GM19324 (cell line): ENCODE results near the gene MYH9.

Experiments
- ATAC-seq: cut with Tn5 transposase; IDR thresholded peaks from one replicate; pipeline ENCODE4 v1.9.1; 2021; ENCODE audit warnings: mild to moderate bottlenecking, moderate library complexity; ENCODE audit not compliant: unreplicated experiment, low FRiP score

MYH9 gene

DNA sequence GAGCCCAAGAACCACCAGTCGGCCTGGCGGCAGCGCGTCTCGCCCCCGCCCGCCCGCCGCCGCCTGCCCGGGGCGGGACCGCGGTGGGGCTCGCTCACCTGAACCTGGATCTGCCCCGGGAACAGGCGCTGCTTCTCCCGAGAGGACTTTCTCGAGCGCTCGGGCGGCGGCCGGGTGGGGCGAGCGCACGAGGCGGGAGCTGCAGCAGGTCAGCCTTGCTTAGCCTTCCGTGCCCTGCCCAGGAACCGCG is 133 bp downstream of the MYH9 start:
- no peak for ATAC-seq

DNA sequence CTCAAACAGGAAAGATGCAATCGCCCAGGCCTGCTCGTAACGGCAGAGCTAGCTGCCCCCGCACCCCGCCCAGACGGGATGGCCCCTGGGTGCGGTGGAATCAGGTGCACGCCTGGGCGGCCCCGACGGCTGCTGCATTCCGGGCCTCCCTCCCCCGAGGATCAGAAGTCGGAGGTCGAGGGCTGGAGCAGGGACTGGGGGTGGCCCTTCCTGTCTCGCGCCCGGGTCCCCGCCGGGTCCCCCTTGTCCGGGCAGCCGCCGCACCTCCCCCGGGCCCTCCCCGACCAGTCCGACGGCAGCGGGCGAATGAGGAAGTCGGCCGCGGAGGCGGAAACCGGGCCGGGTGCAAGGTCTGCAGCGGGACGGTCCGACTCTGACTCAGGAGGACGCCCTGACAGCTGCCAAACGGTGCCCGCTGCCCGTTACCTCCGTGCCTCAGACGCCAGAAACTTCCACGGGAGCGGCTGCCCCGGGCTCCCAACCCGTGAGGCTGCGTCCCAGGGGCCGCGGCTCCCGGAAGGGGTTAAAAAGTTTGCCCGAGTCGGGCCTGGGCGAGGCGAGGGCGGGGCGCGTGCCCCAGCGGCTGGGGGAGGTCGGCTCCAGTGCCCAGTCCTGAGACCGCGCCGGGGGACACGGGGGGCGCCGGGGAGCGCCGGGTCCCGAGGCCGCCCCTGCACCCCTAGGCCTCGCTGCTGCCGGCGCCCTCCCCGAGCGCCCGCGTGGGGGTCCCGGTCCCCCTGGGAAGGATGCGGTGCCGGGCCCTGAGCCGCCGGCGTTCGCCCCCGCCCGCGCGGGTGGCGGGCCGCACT is 663 bp downstream of the MYH9 start:
- ATAC-seq: peak; percentile 23

DNA sequence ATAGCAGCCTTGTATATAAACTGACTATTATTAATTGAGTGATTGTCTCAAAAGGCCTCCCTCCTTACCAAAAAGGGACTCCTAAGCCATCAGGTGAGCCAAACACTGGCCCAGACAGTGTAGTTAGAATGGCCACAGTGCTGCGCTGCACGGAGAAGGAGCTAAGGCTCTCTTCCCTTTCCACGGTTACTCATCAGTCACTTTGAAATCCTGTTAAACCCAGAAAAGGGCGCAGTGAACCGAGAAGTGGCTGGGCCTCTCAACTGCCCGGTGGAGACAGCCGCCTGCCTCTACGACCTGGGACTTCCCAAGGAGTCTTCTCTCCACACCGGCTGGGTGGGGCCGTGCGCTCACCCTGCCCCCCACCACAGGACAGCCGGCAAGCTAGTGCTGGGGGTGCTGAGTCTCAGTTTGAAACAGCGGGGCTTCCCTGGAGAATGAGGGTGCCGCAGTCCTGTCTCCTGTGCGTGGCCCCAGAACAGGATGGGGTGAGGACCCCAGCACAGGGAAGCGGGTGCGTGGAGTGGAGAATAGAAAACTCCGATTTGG is 1.3 kb downstream of the MYH9 start:
- peak; percentile 2 for ATAC-seq

DNA sequence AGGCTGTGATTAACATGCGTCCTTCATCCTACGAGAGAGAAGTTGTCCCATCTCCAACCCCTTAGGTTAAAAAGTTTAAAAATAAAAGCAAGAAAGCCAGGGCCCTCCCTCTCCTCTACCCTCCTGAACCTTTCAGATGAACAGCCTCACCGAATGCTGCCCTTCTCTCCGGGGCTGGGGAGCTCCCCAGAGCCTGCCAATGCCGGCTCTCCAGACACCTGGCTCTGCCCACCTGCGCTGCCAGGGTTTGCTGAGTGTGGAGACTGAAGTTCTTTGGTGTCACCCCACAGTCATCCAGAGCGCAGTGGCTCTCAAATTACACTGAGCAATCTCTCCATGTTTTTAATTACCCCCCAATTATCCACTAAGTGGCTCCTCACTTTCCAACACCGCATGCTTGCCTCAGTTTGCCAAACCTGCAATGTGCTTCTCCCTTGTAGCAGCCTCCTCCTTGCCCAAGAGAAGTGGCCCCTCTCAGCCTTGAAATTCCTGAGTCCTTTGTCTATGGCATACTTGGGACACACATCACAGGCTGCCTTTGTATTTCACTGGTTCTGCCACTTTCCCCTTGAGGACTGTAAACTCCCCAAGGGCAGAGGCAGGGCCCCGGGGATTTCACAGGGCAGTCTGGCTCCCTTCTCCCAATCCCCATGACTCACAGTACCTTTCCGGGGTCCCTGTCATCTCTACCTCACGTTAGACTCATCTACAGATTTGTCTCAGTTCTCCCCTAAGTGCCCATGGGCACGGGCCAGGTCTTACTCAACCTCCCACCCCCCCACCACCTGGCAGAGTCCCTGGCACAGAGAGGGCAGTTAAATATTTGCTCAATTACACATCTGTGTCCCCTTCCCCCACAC is 2.0 kb downstream of the MYH9 start:
- ATAC-seq: no peak

DNA sequence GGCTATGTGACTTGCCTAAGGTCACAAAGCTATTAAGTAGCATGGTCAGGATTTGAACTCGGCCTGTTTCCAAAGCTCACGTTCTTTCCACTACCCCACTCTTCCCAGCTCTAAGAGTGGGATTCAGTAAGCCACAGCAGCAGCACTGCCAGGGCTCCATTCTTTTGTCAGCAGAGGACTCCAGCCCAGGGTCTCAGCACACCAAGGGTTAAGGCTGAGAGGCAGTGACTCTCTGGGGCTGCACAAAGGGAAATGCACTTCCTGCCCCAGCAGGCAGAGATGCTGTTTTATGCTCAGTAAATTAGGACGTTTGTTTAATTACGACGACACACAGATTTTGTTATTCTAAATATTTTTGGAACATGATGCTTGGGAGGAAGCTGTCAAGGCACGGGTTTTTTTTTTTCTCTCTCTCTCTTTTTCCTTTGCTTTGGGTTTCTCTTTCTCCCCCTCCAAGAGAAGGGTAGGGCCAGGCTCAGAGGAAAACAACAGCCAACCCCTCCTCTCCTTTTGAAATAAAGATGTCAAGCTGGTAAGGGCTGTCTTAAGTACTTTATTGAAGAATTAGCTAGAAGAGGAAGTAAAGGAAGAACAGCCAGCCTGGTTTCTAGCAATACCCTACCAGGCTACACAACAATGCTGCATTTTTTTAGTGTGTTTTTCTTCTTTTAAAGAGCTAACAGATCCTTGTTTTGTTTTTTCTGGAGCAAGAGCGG is 2.8 kb downstream of the MYH9 start:
- no peak for ATAC-seq

DNA sequence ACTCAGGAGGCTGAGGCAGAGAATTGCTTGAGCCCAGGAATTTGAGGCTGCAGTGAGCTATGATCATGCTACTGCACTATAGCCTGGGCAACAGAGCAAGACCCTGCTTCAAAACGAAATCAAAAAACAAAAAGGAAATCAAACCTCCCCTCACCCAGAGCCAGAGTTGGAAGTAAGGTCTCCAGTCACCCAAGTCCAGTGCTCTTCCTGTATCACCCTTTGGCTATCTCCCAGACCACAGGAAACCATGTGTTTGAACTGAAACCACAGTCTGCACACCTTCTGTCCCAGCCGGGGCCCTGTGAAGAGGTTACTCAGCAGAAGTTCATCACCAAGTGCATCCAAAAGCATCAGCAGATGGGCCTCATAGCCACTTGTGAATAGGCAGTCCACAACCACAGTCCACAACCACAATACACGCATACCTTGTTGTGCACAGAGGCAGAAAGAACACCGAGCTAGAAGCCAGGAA is 4.6 kb downstream of the MYH9 start:
- ATAC-seq: no peak

DNA sequence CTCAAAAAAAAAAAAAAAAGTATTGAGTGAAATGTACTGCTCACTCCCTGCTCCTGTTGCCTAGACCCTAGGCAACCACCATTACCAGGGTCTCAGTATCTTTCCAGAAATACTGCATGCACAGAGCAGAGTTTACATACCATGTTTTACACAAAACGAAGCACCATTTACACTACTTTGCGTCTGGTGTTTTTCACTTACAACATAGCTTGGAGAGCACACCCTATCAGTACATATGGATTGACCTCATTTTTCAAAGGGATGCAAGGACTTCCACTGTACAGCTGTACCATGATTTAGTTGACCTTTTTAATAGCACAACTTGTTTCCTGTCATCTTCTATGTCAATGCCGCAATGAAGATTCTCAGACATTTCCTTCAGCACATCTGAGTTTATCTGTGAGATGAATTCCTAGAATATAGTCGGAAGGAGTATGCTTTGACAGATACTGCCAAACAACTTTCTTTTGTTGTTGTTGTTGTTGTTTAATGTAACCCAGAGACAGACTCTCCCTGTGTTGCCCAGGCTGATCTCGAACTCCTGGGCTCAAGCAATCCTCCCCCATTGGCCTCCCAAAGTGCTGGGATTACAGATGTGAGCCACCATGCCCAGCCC is 6.1 kb downstream of the MYH9 start:
- no peak for ATAC-seq

DNA sequence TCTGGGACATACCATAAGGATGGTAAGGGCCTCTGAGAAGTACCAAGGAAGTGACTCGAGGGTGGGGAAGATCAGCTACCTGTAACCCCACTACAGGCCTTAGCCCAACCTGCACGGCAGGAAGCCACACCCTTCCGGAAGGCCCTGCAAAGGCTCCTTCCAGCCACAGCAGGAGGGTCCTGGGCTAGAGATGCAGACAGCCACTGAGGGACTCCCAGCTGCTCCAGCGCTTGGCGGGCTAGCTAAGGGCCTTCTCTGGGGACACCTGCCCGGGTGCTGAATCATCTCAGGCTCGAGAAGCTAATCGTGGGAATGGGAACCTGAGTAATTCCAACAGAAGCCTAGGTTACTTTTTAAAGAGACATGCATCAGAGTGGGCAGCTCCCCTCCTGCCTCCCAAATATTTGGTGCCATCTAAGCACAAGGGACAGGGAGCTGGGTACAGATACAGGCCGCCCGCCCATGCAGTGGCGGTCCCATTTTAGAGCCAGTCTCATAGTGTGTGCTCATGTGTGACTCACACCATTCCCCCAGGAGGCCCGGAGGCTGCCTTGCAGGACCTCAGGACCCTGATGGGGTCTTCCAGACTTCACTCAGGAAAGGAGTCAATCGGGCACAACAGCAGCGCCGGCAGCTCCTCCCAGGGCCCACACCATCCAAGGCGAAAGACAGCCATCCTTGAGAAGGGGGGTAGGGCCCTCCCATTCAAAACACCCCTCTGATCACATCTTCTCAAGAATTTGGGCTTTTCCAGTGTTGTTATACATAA is 8.0 kb downstream of the MYH9 start:
- no peak for ATAC-seq

DNA sequence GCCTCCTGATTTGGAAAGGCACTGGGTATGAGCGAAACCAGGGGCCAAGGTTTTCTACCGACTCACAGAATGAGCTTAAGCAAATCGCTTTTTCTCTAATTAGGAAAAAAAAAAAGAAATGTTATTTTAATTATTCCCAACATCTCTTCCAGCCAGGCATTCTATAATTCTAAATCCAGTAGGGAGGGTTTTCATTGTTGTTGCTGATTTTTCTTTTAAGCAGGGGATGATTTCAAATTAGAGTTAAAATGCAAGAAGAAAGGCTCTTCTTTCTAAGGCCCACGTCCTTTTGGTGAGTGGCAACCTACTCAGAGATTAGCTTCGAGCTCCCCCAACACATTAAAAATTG is 8.9 kb downstream of the MYH9 start:
- no peak for ATAC-seq

DNA sequence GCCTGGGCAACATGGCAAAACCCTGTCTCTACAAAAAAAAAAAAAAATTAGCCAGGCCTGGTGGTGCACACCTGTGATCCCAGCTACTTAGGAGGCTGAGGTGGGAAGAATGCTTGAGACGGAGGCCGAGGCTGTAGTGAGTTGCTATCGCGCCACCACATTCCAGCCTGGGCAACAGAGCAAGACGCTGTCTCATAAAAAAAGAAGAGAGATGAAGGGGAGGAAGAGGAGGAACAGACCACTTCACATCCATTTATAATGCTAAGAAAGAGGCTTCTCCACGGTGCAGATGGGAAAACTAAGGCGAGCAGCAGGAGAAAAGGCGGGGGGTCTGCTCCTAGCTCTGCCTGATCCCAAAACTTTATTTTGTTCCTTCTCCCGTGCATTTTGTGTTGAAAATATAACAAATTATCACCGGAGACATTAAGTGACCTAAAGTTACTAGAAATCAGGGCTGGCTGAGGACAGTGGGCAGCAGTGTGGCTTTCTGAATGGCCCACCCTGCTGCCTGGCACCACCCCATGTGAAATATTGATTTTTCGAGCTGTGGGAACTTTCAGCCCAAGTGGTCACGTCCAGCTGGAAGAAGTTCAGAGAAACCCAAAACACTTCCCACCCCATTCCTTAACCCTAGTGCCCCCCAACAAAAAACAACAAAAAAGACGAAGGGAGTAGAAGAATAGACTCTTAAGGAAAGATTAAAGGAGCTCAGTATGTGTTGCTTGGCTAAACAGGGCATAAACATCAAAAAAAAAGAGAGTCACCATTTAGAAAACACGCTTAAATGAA is 9.5 kb downstream of the MYH9 start:
- ATAC-seq: no peak

DNA sequence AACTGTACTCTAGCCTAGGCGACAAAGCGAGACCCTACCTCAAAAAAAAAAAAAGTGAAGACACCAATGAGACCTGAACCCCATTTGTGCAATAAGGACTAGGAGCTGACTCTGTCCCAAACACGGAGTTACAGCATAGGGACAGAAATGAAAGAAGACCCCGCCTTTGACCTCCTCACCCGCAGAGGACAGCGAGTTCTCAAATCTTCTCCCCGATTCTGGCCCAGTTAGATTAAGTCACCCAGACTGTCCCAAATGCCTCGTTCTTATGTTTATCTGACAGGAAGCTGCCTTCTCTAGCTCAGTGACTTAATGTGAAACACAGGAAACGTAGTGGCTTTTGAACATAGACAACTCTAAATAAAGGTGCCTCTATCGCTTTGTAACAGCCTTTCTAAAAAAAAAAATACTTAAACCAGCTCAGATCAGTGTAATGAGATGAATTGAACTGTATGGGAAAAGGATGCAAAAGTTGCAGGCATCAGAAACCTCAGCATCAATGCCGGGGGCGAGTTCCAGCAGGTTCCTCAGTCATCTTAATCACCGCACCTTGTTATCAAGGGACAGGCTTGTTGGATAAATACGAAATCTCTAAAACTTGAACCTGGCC is 10.6 kb downstream of the MYH9 start:
- ATAC-seq: no peak

DNA sequence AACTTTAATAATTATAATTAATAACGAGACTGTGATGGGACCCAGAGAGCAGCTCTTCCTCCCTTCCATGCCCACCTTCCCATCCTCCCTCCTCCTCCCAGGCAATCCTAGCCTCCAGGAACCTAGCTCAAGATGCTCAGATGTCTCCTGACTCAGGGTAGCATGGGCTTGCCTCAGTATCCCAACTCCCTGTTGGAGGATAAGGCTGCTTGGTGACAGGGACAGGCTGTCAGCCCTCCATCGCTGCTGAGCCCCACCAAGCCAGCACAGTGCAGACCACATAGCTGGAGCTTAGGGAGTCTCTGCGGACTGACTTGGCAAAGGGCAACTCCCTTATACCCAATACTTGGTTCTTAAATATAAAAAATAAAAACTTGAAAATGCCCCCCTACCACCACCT is 11.5 kb downstream of the MYH9 start:
- ATAC-seq: no peak

DNA sequence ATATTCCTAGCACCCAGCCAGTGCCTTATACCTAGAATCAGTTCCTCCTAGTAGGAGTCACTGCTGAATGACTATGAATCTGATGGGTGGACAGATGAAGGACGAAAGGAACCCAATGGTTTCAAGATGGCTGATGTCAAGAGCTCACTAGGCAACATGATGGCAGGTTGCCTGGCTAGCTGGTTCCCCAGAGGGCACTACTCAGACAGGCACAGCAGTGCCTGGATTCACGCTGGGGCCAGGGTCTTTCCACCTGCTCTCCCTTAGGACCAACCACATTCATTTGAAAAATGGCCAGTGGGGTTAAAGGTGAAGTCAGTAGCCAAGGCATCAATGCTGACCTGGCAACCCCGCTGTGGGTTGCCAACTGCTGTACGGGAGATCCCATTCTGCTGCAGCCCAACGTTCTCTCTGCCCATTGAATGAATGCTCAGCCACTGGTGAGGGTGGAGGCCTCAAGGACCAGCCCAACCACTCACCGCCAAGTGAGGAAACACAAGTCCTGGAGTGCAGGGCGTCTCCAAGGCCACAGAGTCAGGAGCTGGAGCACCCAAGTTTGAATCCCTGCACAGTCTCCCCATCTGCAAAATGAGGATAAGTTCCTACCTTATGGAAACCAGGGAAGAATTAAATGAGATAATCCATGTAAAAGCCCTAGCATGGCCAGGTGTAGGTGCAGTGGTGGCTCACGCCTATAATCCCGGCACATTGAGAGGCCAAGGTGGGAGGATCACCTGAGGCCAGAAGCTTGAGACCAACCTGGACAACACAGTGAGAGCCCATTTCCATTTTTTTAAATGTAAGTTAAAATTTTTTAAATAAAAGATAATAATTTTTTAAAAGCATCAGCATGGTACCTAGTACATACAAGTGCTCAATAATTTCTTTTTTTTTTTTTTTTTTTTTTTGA is 12.4 kb downstream of the MYH9 start:
- no peak for ATAC-seq

DNA sequence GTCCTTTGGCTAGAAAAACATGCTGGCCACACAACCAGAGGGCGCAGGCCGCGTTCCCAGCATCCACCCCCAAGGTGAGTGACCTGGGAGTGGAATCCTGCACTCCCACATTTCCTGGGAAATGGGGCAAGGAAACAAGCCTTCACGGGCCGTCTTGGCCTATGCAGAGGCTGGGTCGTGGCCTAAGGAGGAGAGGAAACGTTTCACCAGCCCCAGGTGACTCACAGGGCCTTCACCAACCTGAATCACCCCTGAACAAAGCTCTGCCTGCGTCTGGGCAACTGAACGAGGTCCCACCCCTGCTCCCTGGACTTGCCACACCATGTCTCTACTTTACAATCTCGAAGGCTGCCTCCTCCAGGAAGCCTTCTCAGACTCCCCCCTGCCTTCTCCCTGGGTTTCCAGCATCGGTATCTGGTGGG is 13.2 kb downstream of the MYH9 start:
- no peak for ATAC-seq

DNA sequence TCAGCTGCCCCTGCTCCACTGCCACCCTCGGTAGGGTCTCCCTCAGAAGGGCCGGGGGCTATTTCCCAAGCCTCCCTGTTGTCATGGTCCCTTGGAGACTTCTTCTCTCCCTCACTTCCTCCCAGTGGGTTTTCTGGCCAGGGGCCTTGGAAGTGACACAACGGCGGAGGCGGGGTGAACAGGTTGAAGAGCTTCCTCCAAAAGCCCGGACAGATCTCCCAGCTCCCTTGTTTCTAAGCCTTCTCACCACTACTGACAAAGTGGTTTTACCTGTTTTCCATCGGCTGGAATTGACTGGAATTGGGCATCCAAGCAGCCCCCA is 14.5 kb downstream of the MYH9 start:
- ATAC-seq: no peak

DNA sequence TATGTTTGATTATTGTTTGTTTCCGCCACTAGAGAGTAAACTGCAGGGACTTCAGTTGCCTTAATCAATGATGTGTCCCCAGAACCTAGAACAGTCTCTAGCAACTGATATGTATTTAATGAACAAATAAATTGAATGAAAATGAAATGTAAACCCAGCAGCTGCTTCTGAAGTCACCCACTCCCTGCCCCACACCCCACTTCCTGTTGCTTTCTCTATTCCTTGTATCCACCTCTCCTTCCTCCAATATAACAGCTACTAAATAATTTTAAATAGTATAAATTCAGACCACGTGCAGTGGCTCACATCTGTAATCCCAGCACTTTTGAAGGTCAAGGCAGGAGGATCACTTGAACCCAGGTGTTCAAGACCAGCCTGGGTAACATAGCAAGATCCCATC is 15.8 kb downstream of the MYH9 start:
- ATAC-seq: no peak

DNA sequence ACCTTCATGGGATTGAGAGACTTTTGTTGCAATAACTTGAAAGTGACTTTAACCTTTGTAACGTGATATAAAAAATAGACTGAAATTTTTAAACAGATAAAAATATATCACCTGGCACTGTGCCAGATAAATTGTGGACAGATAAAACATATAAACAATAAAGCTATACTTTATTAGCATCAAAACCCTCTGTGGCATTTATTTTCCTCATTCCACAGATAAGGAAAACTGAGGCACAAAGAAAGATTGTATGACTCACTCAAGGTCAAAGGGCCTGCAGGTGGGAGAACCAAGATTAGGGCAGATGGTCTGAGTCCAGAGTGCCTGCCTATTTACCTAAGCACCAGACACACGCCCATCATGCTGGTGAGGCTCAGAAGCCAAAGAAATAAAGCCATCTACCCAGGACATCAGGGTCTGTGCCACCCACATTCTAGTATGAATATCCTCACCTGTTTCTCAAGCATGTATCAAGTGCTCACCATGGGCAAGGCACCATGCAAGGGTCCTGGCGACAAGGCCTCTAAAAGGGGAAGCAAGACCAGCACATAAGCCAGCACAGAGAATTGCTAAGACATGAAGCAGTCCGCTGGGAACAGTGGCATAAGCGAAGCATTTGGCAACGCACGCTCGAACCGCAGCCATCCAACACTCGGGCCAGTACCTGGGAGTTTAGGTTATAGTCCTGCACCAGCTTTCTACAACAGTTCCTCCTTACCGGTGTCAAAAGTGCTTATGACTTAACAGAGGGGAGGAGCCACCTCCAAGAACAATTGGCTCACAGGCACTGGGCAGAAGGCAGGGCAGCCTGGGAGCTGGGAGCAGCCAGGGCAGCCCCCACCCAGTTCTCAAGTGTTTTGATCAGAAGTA is 17.6 kb downstream of the MYH9 start:
- no peak for ATAC-seq
